Activated T-helper 1 cell treated with anti-CD3 and anti-CD28 coated beads, Interleukin-12 subunit alpha, Interleukin-12 subunit beta, Interleukin-2, Interleukin-4 antibody, amounts not matched to agents 30 ng/mL and 10 ng/mL and 1 ng/mL, durations not matched to agents 14 hours and 24 hours and 36 hours (primary cell): Measurements from ENCODE around the gene BLZF1. TPM values are rescaled to one million over a fixed set of nuclear protein-coding genes. Genes with fewer than 3 reads are reported as not detected.
"Not testable (repeated sequence)": the region's sequence is repeated elsewhere in the genome, so short reads cannot be mapped to it uniquely, and the experiment has no call there.

Experiments used
- DNase-seq: peaks from one replicate; pipeline ENCODE4 v3.0.0; 2021; ENCODE audit warnings: low spot score
- H3K27ac Mint-ChIP-seq: one replicate; pipeline ENCODE4 v1.8.0; 2021; ENCODE audit warnings: mild to moderate bottlenecking, mixed read lengths
- H3K27me3 Mint-ChIP-seq: one replicate; pipeline ENCODE4 v1.8.0; 2022; ENCODE audit warnings: mild to moderate bottlenecking, moderate library complexity, mixed read lengths; ENCODE audit not compliant: insufficient read depth
- H3K36me3 Mint-ChIP-seq: one replicate; pipeline ENCODE4 v1.8.0; 2021; ENCODE audit warnings: low read depth, mixed read lengths
- H3K4me1 Mint-ChIP-seq: one replicate; pipeline ENCODE4 v1.8.0; 2021; ENCODE audit warnings: low read depth, mixed read lengths
- H3K4me3 Mint-ChIP-seq: one replicate; pipeline ENCODE4 v1.8.0; 2021; ENCODE audit warnings: mild to moderate bottlenecking, moderate library complexity, mixed read lengths
- H3K9me3 Mint-ChIP-seq: one replicate; pipeline ENCODE4 v1.8.0; 2021; ENCODE audit warnings: mixed read lengths
- intact Hi-C: fragments of 100-400 bp; cut with micrococcal nuclease; formaldehyde crosslinking; loops from one replicate; pipeline ENCODE4 v1.15.1; 2024
- total RNA-seq: library from RNA; stranded (reverse); gene quantifications from 2 replicates; pipeline ENCODE4 v1.2.3, GENCODE V29; 2022

Gene BLZF1, protein sequence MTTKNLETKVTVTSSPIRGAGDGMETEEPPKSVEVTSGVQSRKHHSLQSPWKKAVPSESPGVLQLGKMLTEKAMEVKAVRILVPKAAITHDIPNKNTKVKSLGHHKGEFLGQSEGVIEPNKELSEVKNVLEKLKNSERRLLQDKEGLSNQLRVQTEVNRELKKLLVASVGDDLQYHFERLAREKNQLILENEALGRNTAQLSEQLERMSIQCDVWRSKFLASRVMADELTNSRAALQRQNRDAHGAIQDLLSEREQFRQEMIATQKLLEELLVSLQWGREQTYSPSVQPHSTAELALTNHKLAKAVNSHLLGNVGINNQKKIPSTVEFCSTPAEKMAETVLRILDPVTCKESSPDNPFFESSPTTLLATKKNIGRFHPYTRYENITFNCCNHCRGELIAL
- 15.1 and 16.1 TPM in 2 replicates for total RNA-seq

DNA sequence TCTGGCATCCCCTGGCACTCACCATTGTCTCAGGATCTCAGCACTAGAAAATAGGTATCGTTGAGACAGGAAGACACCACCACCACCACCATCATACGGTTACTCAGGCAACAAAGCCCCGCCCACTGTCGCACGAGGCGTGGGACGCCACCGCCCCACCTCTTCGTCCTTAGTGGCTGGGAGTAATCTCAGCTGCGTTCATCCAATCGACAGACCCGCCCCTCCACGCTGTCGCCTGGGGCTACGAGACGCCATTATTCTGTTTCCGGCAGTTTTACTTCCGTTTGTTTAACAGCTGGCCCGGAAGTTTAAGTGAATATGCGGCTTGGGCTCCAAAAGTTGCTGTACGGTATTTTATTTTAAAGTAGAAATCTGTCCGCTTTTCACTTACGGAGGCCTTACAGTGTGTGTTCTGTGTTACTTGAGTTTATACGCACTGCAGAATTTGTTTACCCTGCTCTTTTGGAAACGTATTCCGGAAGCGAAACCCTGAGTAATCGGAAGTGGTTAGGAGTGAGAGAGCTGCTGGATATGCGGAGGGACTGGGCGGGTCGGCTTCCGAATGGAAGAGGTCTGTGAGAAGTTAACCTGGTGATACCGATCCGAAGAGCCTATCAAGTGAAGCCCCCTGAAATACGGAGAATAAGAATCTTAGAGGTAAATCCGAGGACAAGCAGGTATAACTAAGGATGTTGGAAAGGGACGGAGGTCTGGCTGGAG lies at the start of gene BLZF1, which contains the start of gene NME7:
TSS of gene BLZF1 (plus strand) at position 510 of the 720 bp plus-strand sequence. CDS start 1,328 bp downstream, outside the sequence.
TSS of gene NME7 (minus strand) at position 112 of the 720 bp plus-strand sequence. CDS start at position 25, 87 bp downstream.
- peak within 1 kb of the TSS; percentile 36 for H3K27ac Mint-ChIP-seq
- H3K9me3 Mint-ChIP-seq: peaks cover 10% of the 10 kb centered on the region
- no peak within 1 kb of the TSS for H3K4me3 Mint-ChIP-seq
- peak; percentile 99 for DNase-seq
- H3K27me3 Mint-ChIP-seq: no peaks in the 10 kb centered on the region
- H3K4me1 Mint-ChIP-seq: peaks cover 35% of the 10 kb centered on the region
- peaks cover 16% of the 10 kb centered on the region for H3K36me3 Mint-ChIP-seq
- intact Hi-C loops: loop anchor here (1.0 to 10.0 kb wide), 20 partner anchors 10 to 1432 kb away; partner anchors contain the start of genes ATP1B1, CCDC181, DCAF6 and KIFAP3

DNA sequence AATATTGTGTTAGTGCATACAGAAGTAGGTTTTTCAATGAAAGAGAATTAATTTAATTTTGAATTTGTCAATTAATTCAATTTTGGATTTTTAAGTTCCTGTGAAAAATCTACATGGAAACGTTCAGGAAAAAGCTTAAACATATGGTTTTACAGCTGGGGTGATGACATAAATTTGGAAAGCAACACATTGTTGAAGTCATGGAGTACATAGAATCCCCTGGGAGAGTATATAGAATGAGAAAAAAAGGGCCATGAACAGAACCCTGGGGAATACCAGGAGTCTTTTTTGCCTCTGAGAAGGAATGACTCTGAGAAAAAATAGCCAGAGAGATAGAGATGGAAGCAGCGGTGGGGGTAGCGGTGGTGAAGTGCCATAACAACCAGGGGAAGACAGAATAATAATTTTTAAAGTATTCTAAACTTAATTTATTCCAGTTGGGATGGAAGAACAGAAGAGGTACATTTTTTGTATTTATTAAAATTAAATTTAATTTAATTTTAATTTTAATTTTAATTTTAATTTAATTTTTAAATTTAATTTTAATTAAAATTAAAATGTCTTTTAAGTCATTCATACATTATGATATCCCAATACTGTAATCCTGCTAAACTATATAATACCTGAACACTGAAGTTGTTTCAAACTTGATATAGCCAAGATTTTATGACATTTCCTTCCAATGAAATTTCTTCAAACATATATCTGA lies 49.3 kb upstream of the BLZF1 start:
- H3K4me3 Mint-ChIP-seq: no peak overlapping the region
- H3K9me3 Mint-ChIP-seq: no peaks in the 10 kb centered on the region
- intact Hi-C loops: no loop called here
- no peak for DNase-seq
- H3K27ac Mint-ChIP-seq: no peak overlapping the region
- peaks cover 4% of the 10 kb centered on the region for H3K36me3 Mint-ChIP-seq
- no peaks in the 10 kb centered on the region for H3K4me1 Mint-ChIP-seq
- no peaks in the 10 kb centered on the region for H3K27me3 Mint-ChIP-seq

GRCh38 chr1:169321539-169321938 lies 46.5 kb upstream of the BLZF1 start:
- H3K27ac Mint-ChIP-seq: no peak overlapping the region
- peaks cover 4% of the 10 kb centered on the region for H3K36me3 Mint-ChIP-seq
- no peaks in the 10 kb centered on the region for H3K27me3 Mint-ChIP-seq
- no peak for DNase-seq
- no peak overlapping the region for H3K4me3 Mint-ChIP-seq
- no peaks in the 10 kb centered on the region for H3K9me3 Mint-ChIP-seq
- H3K4me1 Mint-ChIP-seq: peaks cover 5% of the 10 kb centered on the region
- intact Hi-C loops: no loop called here

- H3K9me3 Mint-ChIP-seq: no peaks in the 10 kb centered on the region
- H3K27me3 Mint-ChIP-seq: no peaks in the 10 kb centered on the region
- intact Hi-C loops: no loop called here
- no peak for DNase-seq
- no peak overlapping the region for H3K4me3 Mint-ChIP-seq
- H3K27ac Mint-ChIP-seq: no peak overlapping the region
- H3K4me1 Mint-ChIP-seq: peaks cover 11% of the 10 kb centered on the region
- H3K36me3 Mint-ChIP-seq: peaks cover 4% of the 10 kb centered on the region
Observed at GRCh38 chr1:169322138-169322537, 45.9 kb upstream of the BLZF1 start.

DNA sequence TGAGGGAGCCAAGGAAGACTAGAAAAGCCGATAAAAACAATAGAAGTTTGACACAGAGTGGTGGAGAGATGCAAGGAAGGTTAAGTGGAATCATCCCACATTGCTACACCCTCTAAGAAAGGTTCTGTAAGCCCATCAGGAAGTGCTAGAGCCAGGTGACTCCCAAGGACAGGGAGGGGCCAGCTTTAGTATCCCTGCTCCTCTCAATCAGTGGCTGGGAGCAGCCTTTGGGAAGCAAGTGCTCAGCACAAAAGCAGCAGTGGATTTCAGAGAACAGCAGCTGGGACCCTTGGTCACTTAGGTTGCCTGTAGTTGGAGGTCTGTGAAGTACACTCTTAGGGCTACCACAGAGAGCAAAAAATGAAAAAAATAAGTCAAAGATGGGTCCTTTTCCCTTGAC lies 42.9 kb upstream of the BLZF1 start:
- intact Hi-C loops: no loop called here
- Mint-ChIP-seq H3K4me1 (peaks cover 13% of the 10 kb centered on the region), H3K4me3 (no peak overlapping the region), H3K9me3 (peaks cover 10% of the 10 kb centered on the region), H3K27me3 (no peaks in the 10 kb centered on the region), H3K36me3 (peaks cover 12% of the 10 kb centered on the region), H3K27ac (no peak overlapping the region)
- no peak for DNase-seq

DNA sequence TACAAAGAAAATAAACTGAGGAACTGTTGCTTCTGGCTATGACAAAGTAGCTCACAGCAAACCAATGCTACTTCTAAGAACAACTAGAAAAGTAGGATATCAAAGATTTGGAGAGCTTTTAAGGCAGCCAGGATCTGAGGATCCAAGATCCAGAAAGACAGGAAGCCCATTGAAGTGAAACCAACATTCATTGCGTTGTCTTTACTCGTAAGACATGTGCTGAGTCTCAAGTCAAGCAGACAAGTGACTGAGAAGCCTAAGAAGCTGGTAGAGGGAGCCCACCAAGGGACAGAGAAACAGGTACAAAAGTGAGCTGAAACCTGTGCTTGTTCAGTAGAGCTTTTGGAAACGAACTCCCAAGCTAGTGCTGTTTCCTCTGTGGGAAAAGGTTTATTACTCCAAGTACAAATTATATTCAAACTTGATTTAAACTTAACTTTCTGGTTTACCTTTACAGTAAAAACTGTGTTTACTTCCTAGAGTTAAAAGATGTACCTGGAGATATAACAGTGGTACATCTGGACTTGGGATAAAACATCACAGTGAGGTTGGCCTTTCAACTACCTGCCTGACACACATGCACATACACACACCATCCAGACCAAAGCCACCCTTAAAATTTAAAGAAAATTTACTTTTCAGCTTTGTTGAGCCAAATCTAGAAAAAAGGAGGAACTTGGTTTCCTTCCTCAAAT lies 41.6 kb upstream of the BLZF1 start:
- peaks cover 14% of the 10 kb centered on the region for H3K36me3 Mint-ChIP-seq
- peaks cover 13% of the 10 kb centered on the region for H3K4me1 Mint-ChIP-seq
- no peak overlapping the region for H3K4me3 Mint-ChIP-seq
- intact Hi-C loops: loop anchor here (2.0 kb wide), 3 partner anchors 14 to 188 kb away; no protein-coding TSS in a partner anchor
- no peaks in the 10 kb centered on the region for H3K27me3 Mint-ChIP-seq
- DNase-seq: no peak
- peaks cover 19% of the 10 kb centered on the region for H3K9me3 Mint-ChIP-seq
- peak overlapping the region; percentile 31 for H3K27ac Mint-ChIP-seq

DNA sequence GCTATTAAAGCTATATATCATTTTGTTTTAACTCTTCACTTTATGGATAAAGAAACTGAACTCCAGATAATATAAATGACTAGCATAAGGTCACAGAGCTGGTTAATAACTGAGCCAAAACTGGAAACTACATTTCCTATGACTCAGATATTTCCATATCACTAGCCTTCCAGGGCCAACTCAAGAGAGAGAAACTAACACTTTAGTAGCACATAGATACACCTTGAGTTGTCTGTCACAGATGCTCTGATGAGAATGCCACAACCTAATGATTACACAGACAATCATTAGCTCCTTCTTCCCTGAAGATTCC lies 41.1 kb upstream of the BLZF1 start:
- H3K36me3 Mint-ChIP-seq: peaks cover 14% of the 10 kb centered on the region
- H3K4me1 Mint-ChIP-seq: peaks cover 13% of the 10 kb centered on the region
- H3K9me3 Mint-ChIP-seq: peaks cover 19% of the 10 kb centered on the region
- H3K27me3 Mint-ChIP-seq: no peaks in the 10 kb centered on the region
- no peak for DNase-seq
- intact Hi-C loops: loop anchor here (2.0 kb wide), 3 partner anchors 14 to 188 kb away; no protein-coding TSS in a partner anchor
- peak overlapping the region; percentile 31 for H3K27ac Mint-ChIP-seq
- no peak overlapping the region for H3K4me3 Mint-ChIP-seq

DNA sequence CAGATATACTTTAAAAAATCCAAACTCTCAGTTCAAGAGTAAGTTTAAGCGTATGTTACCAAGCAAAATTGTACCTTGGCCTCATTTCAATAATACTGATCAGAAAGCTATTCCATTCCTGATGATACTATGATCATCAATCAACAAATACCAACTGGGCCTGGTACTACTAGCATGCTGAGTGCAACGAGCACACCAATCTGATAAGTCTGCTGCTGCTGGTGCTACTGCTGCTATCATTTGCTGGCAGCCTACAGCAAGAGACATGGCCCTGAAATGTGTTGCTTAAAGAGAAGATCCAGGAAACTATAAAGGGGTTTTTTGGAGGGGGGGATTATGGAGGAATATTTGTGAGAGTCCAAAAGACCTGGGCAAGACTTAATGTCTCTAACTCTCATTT lies 40.1 kb upstream of the BLZF1 start:
- no peak for DNase-seq
- Mint-ChIP-seq H3K4me1 (peaks cover 13% of the 10 kb centered on the region), H3K27me3 (no peaks in the 10 kb centered on the region), H3K36me3 (peaks cover 14% of the 10 kb centered on the region), H3K4me3 (no peak overlapping the region), H3K27ac (no peak overlapping the region), H3K9me3 (peaks cover 19% of the 10 kb centered on the region)
- intact Hi-C loops: loop anchor here (2.0 kb wide), 3 partner anchors 15 to 189 kb away; no protein-coding TSS in a partner anchor

GRCh38 chr1:169329383-169329782 lies 38.6 kb upstream of the BLZF1 start:
- peaks cover 21% of the 10 kb centered on the region for H3K4me1 Mint-ChIP-seq
- H3K27me3 Mint-ChIP-seq: no peaks in the 10 kb centered on the region
- peaks cover 13% of the 10 kb centered on the region for H3K36me3 Mint-ChIP-seq
- H3K27ac Mint-ChIP-seq: no peak overlapping the region
- intact Hi-C loops: no loop called here
- no peak overlapping the region for H3K4me3 Mint-ChIP-seq
- H3K9me3 Mint-ChIP-seq: peaks cover 19% of the 10 kb centered on the region
- no peak for DNase-seq

GRCh38 chr1:169330927-169331326 lies 37.1 kb upstream of the BLZF1 start:
- no peak overlapping the region for H3K4me3 Mint-ChIP-seq
- intact Hi-C loops: no loop called here
- no peak for DNase-seq
- H3K27me3 Mint-ChIP-seq: no peaks in the 10 kb centered on the region
- H3K27ac Mint-ChIP-seq: no peak overlapping the region
- peaks cover 17% of the 10 kb centered on the region for H3K36me3 Mint-ChIP-seq
- peaks cover 19% of the 10 kb centered on the region for H3K9me3 Mint-ChIP-seq
- peaks cover 21% of the 10 kb centered on the region for H3K4me1 Mint-ChIP-seq

GRCh38 chr1:169334727-169335126 lies 33.3 kb upstream of the BLZF1 start:
- H3K27ac Mint-ChIP-seq, H3K27me3 Mint-ChIP-seq, intact Hi-C loops, DNase-seq, H3K4me3 Mint-ChIP-seq: not testable (repeated sequence)
- Mint-ChIP-seq H3K4me1 (peaks cover 11% of the 10 kb centered on the region), H3K9me3 (peaks cover 18% of the 10 kb centered on the region), H3K36me3 (peaks cover 12% of the 10 kb centered on the region)
